Measurements from ENCODE around the gene PARD6G.

Gene PARD6G

DNA sequence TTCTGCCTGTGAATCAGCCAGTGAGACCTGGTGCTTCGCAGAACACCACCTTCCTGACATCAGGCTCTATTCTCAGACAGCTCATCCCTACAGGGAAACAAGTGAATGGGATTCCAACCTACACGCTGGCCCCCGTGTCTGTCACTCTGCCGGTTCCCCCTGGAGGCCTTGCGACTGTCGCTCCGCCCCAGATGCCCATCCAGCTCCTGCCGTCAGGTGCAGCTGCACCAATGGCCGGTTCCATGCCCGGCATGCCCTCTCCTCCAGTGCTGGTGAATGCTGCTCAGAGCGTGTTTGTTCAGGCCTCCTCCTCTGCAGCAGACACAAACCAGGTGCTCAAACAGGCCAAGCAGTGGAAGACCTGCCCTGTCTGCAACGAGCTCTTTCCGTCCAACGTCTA, 110.2 kb downstream of the PARD6G start:
- DNase-seq = no peak

DNA sequence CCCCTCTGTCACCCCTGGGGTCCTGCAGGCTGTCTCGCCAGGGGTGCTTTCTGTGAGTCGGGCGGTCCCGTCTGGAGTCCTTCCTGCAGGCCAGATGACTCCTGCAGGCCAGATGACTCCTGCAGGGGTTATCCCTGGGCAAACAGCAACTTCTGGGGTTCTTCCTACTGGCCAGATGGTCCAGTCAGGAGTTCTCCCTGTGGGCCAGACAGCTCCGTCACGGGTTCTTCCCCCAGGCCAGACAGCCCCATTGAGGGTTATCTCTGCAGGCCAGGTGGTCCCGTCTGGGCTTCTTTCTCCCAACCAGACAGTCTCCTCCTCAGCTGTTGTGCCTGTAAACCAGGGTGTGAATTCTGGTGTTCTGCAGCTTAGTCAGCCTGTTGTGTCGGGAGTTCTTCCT, 110.6 kb downstream of the PARD6G start:
- no peak for DNase-seq

DNA sequence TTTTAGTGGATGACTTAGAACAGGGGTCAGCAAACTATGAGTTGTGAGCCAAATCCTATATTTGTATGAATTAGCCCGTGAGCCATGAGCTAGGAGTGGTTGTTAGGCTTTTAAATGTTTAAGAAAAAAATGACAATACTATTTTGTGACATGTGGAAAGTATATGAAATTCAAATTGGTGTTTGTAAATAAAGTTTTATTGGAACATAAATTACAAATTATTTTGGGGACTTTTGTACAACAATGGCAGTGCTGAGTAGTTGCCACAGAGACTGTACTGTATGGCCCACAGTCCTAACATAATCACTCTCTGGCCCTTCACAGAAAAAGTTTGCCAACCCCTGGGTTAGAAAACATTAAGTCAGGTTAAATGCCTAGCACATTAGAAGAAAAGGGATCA, 112.2 kb downstream of the PARD6G start:
- DNase-seq = no peak

DNA sequence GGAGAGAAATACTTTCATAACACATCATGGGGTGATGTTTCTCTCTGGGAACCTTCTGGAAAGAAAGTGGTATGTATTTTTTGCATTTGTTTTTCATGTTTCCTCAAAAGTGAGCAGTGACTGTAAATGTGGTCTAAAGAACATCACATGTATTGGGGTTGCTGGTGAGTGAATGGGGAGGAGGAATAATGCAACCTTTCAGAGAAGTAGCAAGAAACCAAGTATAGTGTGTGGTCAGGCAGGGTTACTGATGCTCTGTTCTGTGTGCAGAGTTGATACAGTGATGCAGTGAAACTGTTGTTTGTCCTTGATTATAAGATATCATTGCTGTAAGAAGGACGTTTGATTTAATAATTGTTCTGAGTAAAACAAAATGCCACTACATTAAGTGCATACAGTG, 114.2 kb downstream of the PARD6G start:
- no peak for DNase-seq

DNA sequence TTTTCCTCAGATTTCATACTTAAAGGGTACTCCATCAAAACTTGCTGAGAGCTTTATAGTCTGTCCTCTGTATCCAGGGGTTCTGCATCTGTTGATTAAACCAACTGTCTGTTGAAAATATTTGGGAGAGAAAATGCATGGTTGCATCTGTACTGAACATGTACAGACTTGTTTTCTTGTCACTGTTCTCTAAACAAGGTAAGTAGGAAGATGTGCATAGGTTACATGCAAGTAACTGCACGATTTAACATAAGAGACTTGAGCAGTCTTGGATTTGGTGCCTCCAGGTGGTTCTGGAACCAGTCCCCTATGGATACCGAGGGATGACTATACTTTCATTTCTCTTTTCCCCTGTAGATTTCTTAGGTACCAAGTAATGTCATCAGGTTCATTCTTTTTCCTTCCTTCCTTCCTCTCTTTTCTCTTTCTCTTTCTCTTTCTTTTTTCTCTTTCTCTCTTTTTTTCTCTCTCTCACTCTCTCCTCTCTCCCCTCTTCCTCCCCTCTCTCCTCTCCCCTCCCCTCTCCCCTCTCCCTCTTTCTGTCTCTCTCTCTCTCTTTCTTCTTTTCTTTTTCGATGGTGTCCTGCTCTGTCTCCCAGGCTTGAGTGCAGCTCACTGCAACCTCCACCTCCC, 115.0 kb downstream of the PARD6G start:
- DNase-seq = no peak

DNA sequence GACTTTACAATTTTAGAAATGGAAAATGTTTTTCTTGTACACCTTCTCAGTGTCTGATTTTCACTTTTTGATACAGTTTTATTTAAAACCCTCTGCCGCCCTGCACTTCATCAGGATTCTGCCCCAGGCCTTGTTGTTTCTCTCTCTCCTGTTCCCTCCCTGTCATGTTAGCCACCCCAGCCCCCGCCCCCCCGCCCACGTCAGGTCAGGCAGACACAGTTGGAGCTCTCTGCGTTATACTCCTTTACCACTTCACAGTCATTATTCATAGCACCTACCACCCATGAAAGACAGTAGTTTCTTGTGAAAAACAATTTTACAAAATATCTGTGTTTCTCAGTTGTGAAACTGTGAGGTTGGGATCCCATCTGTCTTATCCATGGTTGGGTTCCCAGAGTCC, 116.8 kb downstream of the PARD6G start:
- DNase-seq = no peak

DNA sequence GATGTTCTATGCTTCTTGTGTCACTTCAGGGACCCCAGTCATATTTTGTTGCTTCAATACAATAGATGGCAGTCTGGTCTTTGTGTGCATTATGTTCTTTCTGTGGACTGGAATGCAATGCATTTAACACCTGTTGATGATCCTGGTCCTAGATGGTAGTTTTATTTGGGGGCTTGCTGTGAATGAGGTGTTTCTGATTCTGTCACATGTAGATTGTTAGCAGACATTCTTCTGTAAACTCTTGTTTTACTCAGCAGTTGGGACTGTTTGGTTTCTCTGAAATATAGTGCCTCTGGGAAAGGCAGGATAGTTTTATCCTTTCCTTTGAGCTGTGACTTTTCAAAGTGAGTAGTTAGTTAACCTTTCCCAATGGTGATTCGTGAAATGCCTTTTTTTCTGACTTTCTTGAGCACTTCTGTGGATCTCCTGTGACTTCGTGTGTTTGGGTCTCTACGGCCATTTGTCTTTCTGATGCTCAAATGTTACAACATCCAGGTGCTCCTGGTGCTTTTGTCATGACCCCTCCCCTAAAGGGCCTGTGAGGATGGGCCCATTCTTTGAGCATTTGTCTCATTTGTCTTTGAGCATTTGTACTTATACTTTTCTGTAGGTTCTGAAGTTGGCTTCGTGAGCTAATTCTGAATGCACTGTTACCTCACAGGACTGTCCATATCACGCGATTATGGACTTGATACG, 117.5 kb downstream of the PARD6G start:
- no peak for DNase-seq

DNA sequence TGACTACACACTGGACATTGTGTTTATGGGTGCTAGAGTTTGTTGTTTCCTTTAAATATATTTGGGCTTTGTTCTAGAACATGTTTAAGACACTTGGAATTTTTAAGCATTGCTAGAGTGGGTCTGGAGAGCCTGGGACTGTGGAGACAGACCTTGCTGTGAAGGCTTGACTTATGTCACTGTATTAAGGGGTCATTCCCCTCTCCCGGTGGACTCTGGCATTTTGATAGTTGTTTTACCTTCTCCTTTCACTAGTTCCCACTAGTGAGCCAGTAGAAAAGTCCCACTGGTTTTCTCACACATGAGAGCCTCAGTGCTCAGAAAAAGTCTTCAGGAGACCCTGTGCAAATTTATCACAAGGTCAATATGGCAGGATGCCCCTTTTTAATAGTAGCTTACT, 119.7 kb downstream of the PARD6G start:
- no peak for DNase-seq

DNA sequence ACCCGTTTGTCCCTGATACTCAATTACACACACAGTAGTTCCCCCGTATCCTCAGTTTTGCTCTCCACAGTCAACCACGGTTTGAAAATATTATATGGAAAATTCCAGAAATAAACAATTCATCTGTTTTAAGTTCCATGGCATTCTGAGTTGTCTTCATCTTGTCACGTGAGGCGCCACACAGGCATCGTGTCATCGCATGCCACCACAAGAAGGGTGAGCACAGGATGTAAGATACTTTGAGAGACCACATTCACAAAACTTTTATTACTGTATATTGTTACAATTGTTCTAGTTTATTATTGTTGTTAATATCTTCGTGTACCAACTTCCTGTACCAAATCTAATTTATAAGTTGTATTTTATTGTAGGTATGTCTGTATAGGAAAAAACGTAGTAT, 120.5 kb downstream of the PARD6G start:
- peak; percentile 21 for DNase-seq

DNA sequence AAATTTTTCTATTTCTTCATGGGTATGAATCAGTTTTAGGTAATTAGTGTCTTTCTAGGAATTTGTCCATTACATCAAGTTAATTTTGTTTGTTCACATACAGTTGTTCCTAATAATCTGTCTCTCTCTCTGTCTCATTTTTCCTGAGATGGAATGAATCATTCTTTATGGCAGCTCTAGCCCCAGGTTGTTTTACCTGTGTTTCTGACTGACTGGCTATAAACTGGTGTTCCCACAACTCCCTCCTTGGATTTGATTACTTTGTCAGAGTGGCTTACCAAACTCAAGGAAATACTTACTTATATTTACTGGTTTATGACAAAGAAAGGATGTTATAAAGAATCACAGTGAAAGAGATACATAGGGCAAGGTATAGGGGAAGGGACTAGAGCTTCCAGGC, 123.2 kb downstream of the PARD6G start:
- DNase-seq = no peak

DNA sequence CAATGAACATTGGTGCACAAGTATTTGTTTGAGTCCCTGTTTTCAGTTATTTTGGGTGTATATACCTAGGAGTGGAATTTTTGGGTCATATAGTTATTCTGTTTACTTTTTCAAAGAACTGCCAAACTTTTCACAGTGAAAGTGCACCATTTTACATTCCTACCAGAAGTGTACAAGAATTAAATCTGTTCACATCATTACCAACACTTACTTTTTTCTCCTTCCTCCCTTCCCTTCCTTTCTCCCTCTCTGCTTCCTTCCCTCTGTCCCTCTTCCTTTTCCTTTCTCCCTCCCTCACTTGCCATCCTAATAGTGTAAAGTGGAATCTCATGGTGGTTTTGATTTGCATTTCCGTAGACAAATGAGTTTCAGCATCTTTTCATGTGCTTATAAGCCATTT, 126.4 kb downstream of the PARD6G start:
- DNase-seq = no peak

DNA sequence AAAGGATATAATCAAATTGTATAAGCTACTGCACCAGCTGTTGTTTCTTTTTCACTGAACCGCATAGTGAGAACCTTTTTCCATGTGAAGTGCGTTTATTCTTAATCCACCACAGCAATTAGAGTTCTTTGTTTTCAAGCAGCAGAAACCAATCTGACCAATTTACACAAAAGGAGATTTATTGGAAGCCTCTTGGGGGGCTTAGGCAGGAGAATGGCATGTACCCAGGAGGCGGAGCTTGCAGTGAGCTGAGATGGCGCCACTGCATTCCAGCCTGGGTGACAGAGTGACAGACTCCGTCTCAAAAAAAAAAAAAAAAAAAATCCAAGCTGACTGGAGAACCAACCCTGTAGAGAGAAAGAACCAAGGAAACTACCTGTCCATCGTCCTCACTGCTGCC, 128.2 kb downstream of the PARD6G start:
- DNase-seq = no peak

DNA sequence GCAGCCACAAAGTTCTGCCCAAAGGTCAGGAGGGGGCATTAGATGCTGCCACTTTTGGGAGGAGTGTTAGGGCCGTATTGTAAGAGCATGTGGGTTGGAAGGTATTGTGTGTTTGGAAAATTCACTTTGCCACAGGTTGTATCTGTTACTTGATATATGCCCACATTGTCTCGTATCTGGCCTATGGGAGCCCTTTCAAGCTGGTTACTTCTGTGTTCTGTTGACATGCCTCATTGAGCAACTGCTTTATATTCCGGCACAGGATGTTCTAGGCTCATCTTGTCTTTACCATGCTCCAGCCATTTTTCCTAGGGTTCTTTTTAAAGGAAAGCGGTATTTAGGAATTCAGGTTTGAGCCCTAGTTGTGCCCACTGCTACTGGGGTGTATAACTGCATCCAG, 132.3 kb downstream of the PARD6G start:
- no peak for DNase-seq

DNA sequence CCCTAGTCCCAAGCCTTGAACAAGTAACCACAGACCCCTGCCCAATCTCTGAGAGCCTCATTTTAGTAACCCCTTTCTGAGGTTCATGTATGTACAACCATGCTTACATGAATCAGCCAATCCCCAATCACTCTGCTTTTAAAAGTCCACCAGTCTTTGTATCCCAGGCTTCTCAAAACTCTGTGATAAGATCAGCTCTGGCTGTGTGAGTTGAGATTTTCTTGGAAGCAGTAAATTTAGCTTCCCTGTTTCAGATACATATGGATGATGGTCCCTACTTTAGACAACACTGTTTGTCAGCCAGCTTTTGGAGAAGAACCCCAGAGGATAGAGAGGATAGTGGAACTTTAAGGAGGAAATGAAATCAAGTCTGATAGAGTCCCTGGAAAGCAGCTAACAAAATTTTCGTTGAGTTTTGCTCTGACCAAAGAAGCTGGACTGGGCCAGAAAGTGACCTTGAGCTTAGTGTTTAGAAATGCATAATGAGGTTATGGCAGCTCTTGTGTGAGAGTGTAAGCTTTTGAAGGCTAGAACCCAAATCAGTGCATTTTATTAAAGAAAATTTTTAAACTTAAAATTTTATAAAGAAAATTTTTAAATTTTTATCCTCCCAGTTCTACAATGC, 134.6 kb downstream of the PARD6G start:
- no peak for DNase-seq

DNA sequence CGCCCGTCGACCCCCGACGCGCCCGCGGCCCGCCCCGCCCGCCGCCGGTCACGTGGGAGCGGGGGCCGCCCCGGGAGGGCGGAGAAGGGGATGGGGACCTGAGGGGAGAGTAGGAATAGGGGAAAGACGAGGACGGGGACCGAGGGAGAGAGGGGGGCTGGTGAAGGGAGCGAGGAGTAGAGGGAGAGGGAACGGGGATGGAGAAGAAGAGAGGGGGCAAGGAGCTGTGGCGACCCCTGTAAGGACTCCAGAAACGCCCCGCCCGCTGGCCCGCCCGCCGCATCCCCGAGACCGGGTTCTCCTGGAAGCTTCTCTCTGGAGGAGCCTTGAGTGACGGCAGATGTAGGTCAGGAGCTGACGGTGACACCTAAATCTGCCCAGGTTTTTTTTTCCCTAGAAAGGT, 137.6 kb downstream of the PARD6G start:
- no peak for DNase-seq

DNA sequence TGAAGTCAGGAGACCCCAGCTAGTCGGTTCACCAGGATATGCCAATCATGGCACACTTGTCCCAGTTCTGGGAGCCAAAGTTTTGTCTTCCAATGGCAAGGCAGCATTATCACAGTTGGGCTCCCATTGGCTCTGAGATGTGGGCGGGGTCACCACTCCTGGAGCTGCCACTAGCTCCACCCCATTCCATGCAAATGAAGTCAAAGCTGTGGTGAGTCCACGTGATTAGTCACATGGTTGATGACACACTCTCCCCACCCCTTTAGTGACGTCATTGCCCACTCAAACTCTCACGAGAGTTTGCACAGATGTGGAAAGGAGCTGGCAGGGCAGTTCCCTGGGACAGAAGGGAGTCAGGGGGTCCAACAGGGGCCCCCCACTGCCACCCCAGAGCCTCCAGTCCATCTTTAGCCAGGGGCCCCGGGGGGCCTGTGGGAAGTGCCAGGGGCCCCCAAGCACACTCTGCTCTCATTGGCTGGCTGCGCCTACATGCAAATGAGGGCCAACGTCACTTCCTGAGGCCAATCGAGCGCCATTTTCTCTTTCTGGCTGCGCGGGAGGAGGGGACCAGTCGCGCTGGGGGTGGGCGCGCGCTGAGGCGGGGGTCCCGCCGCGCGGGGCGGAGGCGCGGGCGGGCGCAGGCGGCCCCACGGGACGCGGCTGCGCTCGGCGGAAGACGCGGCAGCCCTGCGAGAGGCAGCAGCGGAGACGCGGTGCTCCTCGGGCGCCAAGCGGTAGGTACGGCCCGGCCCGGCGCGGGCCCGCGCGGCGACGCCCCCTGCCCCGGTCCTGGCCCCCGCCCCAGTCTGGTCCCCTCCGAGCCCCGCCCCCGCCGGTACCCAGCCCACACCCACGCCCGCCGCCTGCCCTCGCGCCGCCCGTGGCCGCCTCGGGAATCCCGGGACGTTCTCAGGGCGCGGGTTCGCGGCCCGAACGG, 138.3 kb downstream of the PARD6G start, which contains the start of gene ADNP2:
Gene ADNP2 (plus strand): TSS at position 524 of the 937 bp plus-strand sequence. CDS start 8,281 bp downstream, outside the sequence.
- peak; percentile 93 for DNase-seq

DNA sequence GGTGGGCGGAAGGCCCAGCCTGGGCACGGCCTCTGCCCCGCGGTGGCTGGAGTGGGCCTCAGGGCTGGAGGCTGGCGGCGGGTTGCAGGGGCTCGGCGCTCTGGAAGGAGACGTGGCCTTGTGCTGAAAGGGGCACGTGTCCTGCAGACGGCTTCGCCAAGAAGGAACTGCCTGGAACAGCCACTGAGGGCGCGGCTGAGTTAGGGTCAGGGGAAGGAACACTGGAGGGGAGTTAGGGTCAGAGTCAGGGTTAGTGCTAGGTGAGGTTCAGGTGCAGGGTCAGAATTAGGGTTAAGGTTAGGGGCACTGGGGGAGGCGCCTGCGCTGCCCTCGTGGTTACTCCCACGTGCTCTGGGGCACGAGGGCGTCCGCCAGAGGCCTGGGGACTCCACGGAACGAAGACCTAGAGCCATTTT, 139.2 kb downstream of the PARD6G start:
- DNase-seq = no peak

DNA sequence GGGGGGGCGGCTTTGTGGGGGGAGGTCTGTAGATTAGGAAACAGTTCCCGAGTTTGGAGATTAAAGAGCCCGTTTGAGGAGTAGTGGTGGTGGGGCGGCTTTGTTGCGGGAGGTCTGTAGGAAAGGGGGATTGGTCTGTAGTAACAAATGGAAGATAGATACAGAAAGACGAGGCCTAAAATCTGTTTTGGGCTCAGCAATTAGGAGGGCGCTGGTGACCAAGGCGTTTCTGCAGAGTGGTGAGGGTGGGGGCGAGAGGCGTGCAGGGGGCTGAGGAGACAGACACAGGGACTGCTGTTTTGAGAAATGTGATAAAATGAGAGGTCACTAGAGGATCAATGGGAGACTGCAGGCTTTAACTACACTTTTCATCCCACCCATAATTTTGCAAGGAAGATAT, 139.9 kb downstream of the PARD6G start:
- peak; percentile 6 for DNase-seq

Data from CD4-positive, alpha-beta T cell treated with Interleukin-12 subunit alpha and Interleukin-12 subunit beta, for 1 hour (primary cell).